K562 (cell line): ENCODE data around the gene HBQ1.

Source experiments
- ETV6 ChIP-seq, 3 experiments: fragments of 150-350 bp in 1 of 3; sonication (generic) in 1 of 3; formaldehyde crosslinking in 1 of 3; IDR thresholded peaks; 2 replicates each; pipeline versions ENCODE4 v1.6.1 to v1.8.0; 2014 to 2022; ENCODE audit warnings: borderline replicate concordance in 2 of 3, low read depth in 2 of 3, antibody characterized with exemption in 1 of 3, low read length in 1 of 3, mild to moderate bottlenecking in 1 of 3, missing genetic modification reagents in 1 of 3
- EZH2 ChIP-seq: IDR thresholded peaks from 2 replicates; pipeline ENCODE4 v1.6.1; 2012; ENCODE audit warnings: low read depth, mild to moderate bottlenecking, inconsistent platforms, low read length, borderline replicate concordance
- NFE2L1 ChIP-seq: fragments of 450-650 bp; IDR thresholded peaks from 2 replicates; pipeline ENCODE4 v1.6.1; 2016; ENCODE audit warnings: missing genetic modification characterization, low read depth, mild to moderate bottlenecking, missing compliant biosample characterization, moderate library complexity, borderline replicate concordance
- POLR2AphosphoS5 ChIP-seq: IDR thresholded peaks from 2 replicates; pipeline ENCODE4 v1.6.1; 2011; ENCODE audit warnings: mild to moderate bottlenecking, low read depth, low read length, moderate library complexity; ENCODE audit not compliant: control insufficient read depth, insufficient read depth
- PTBP1 ChIP-seq: fragments of 200-400 bp; formaldehyde crosslinking; IDR thresholded peaks from 2 replicates; pipeline ENCODE4 v1.6.1; 2017; ENCODE audit warnings: low read depth, low read length
- ZC3H11A ChIP-seq: IDR thresholded peaks from 2 replicates; pipeline ENCODE4 v1.6.1; 2012; ENCODE audit warnings: low read depth, low read length, improper control_type of control experiment
- ZFP36 ChIP-seq: fragments of 150-350 bp; IDR thresholded peaks from 2 replicates; pipeline ENCODE4 v1.6.1; 2018; ENCODE audit warnings: low read length, low read depth; ENCODE audit not compliant: partially characterized antibody
- ZNF589 ChIP-seq: fragments of 200-800 bp; sonication (Bioruptor generic); IDR thresholded peaks from 2 replicates; pipeline ENCODE4 v1.6.1; 2016; ENCODE audit warnings: low read depth, missing genetic modification characterization, missing compliant biosample characterization
- TF ChIP-seq, protein P1 (sequence below): sonication (generic); formaldehyde crosslinking; IDR thresholded peaks from 2 replicates; pipeline ENCODE4 v1.8.1; 2023; ENCODE audit warnings: mild to moderate bottlenecking, missing genetic modification reagents

DNA sequence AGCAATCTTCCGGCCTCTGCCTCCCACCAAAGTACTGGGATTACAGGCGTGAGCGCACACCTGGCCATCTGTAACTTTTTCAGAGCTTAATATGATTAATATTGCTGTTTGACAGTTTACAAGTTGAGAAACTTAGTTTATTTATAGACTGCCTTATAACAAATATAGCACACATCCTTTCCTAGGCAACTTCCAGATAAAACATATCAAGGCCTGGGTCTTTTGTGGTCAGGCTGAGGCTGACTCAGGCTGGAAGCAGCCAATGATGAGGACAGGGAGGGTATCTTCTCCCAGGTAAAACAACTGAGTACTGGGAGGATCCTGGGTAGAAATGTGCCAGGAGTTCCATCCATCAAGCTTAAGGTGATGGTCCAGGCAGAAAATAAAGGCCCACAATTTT lies 32.7 kb downstream of the HBQ1 start:
- TF ChIP-seq, protein P1, sequence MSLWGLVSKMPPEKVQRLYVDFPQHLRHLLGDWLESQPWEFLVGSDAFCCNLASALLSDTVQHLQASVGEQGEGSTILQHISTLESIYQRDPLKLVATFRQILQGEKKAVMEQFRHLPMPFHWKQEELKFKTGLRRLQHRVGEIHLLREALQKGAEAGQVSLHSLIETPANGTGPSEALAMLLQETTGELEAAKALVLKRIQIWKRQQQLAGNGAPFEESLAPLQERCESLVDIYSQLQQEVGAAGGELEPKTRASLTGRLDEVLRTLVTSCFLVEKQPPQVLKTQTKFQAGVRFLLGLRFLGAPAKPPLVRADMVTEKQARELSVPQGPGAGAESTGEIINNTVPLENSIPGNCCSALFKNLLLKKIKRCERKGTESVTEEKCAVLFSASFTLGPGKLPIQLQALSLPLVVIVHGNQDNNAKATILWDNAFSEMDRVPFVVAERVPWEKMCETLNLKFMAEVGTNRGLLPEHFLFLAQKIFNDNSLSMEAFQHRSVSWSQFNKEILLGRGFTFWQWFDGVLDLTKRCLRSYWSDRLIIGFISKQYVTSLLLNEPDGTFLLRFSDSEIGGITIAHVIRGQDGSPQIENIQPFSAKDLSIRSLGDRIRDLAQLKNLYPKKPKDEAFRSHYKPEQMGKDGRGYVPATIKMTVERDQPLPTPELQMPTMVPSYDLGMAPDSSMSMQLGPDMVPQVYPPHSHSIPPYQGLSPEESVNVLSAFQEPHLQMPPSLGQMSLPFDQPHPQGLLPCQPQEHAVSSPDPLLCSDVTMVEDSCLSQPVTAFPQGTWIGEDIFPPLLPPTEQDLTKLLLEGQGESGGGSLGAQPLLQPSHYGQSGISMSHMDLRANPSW (CRISPR knock-in tag): no peak
- TF ChIP-seq PTBP1 (no peak), POLR2AphosphoS5 (no peak), ETV6 (IDR thresholded peaks at IDR 0.05; ENCODE audit: borderline replicate concordance in 1 of 2, low read depth in 2 of 2, low read length in 1 of 2) (no peak), ETV6 (CRISPR knock-in tag; IDR thresholded peaks at IDR 0.05; ENCODE audit: borderline replicate concordance) (no peak), ZFP36 (no peak), EZH2 (no peak), NFE2L1 (no peak), ZC3H11A (no peak), ZNF589 (no peak)
